HCT116 (cell line): ENCODE results near the gene TACC3. TPM values are rescaled to one million over a fixed set of nuclear protein-coding genes. Genes with fewer than 3 reads are reported as not detected.

ENCODE experiments used
- ATAC-seq: fragments of 200-7000 bp; cut with Tn5 transposase; 2 replicates; pipeline ENCODE4 v1.9.1; 2020; ENCODE audit warnings: mild to moderate bottlenecking, moderate library complexity
- BruUV-seq: library from RNA; stranded (reverse); fragments of 400-500 nt; replicated peaks from 2 replicates; lab custom pipeline; 2021; lab: Mats Ljungman, UMichigan
- CTCF ChIA-PET: fragments of 300-600 bp; sonication (Branson Sonifier 250); formaldehyde crosslinking; loops from one replicate; lab custom pipeline; 2021; ENCODE audit warnings: antibody characterized with exemption; lab: Charles Lee
- POLR2A ChIA-PET: fragments of 300-600, 350-600 bp; sonication (Branson Sonifier 250); formaldehyde crosslinking; loops from one replicate; lab custom pipeline; 2021; ENCODE audit warnings: antibody characterized with exemption; lab: Charles Lee
- RAD21 ChIA-PET, 2 experiments: fragments of 300-600 bp; sonication (Branson Sonifier 250); formaldehyde crosslinking; loops; one replicate each; lab custom pipeline; 2023; ENCODE audit warnings: low total read pairs in 2 of 2; ENCODE audit not compliant: uncharacterized antibody in 2 of 2, unreplicated experiment in 2 of 2, low non-redundant PET in 1 of 2; lab: Charles Lee
- DNase-seq: peaks from one replicate; pipeline ENCODE4 v3.0.0-alpha.2; 2010; ENCODE audit warnings: low read depth, low spot score
- H2AFZ ChIP-seq: fragments of 200-600 bp; shearing (Covaris generic), sonication (generic); 2 replicates; pipeline ENCODE4 v1.6.1; 2017; ENCODE audit warnings: low read depth, mixed run types, mixed read lengths, antibody characterized with exemption, low read length; ENCODE audit not compliant: poor library complexity, severe bottlenecking
- H3K27ac ChIP-seq: 2 replicates; pipeline ENCODE4 v1.5.1; 2012; ENCODE audit warnings: low read depth, low read length
- H3K27me3 ChIP-seq: fragments of 200-600 bp; sonication (generic); 2 replicates; pipeline ENCODE4 v1.6.1; 2016; ENCODE audit warnings: mixed run types, low read length, mixed read lengths; ENCODE audit not compliant: insufficient read depth
- H3K36me3 ChIP-seq, 2 experiments: fragments of 200-500 bp in 1 of 2; fragments of 200-600 bp in 1 of 2; sonication (Bioruptor generic) in 1 of 2; sonication (generic) in 1 of 2; 2 replicates each; pipeline versions ENCODE4 v1.5.1 to v1.6.1; 2014 to 2016; ENCODE audit warnings: low read length in 2 of 2, inconsistent platforms in 1 of 2, mixed read lengths in 1 of 2, mixed run types in 1 of 2; ENCODE audit not compliant: insufficient read depth in 2 of 2, control insufficient read depth in 1 of 2
- H3K4me1 ChIP-seq, 2 experiments: fragments of 200-600 bp in 1 of 2; sonication (generic) in 1 of 2; 2 replicates each; pipeline versions ENCODE4 v1.5.1 to v1.6.1; 2012 to 2017; ENCODE audit warnings: low read length in 2 of 2, inconsistent platforms in 1 of 2, mild to moderate bottlenecking in 1 of 2, mixed read lengths in 1 of 2, mixed run types in 1 of 2, moderate library complexity in 1 of 2; ENCODE audit not compliant: insufficient read depth in 2 of 2, control insufficient read depth in 1 of 2
- H3K4me2 ChIP-seq: fragments of 200-600 bp; sonication (generic); 2 replicates; pipeline ENCODE4 v1.6.1; 2017; ENCODE audit warnings: mixed run types, low read length, mixed read lengths
- H3K4me3 ChIP-seq, 2 experiments: fragments of 200-600 bp in 1 of 2; sonication (generic) in 1 of 2; replicated peaks in 1 of 2; 2 replicates each; pipeline ENCODE4 v1.5.1; 2011 to 2016; ENCODE audit warnings: low read length in 2 of 2, control low read depth in 1 of 2, low read depth in 1 of 2, mild to moderate bottlenecking in 1 of 2, mixed read lengths in 1 of 2, mixed run types in 1 of 2
- H3K79me2 ChIP-seq: fragments of 200-600 bp; sonication (generic); 2 replicates; pipeline ENCODE4 v1.6.1; 2017; ENCODE audit warnings: mild to moderate bottlenecking, mixed run types, low read length, moderate library complexity, mixed read lengths; ENCODE audit not compliant: insufficient read depth
- H3K9ac ChIP-seq: fragments of 200-600 bp; sonication (generic); 2 replicates; pipeline ENCODE4 v1.6.1; 2016; ENCODE audit warnings: low read length, mixed read lengths
- H3K9me2 ChIP-seq: fragments of 200-600 bp; sonication (generic), shearing (Covaris generic); 2 replicates; pipeline ENCODE4 v1.6.1; 2017; ENCODE audit warnings: mixed run types, mild to moderate bottlenecking, moderate library complexity; ENCODE audit not compliant: insufficient read depth
- H3K9me3 ChIP-seq, 2 experiments: fragments of 200-500 bp in 1 of 2; fragments of 200-600 bp in 1 of 2; sonication (Bioruptor generic) in 1 of 2; sonication (generic) in 1 of 2; 2 replicates each; pipeline ENCODE4 v1.6.1; 2014 to 2017; ENCODE audit warnings: low read length in 2 of 2, mixed read lengths in 2 of 2, inconsistent platforms in 1 of 2, low read depth in 1 of 2, mild to moderate bottlenecking in 1 of 2, mixed run types in 1 of 2, moderate library complexity in 1 of 2; ENCODE audit not compliant: control insufficient read depth in 1 of 2, insufficient read depth in 1 of 2
- H4K20me1 ChIP-seq: fragments of 200-600 bp; sonication (generic), shearing (Covaris generic); 2 replicates; pipeline ENCODE4 v1.6.1; 2017; ENCODE audit warnings: mixed run types, mild to moderate bottlenecking, moderate library complexity; ENCODE audit not compliant: insufficient read depth
- ATF3 ChIP-seq: IDR thresholded peaks from 2 replicates; pipeline ENCODE4 v1.6.1; 2012
- CBX3 ChIP-seq: IDR thresholded peaks from 2 replicates; pipeline ENCODE4 v1.6.1; 2012; ENCODE audit warnings: low read depth
- CEBPB ChIP-seq: IDR thresholded peaks from 2 replicates; pipeline ENCODE4 v1.6.1; 2012; ENCODE audit warnings: low read depth
- EGR1 ChIP-seq: IDR thresholded peaks from 2 replicates; pipeline ENCODE4 v1.6.1; 2012; ENCODE audit warnings: low read depth
- ELF1 ChIP-seq: IDR thresholded peaks from 2 replicates; pipeline ENCODE4 v1.6.1; 2012; ENCODE audit warnings: low read depth, borderline replicate concordance
- EZH2 ChIP-seq: fragments of 200-600 bp; sonication (generic); IDR thresholded peaks from 2 replicates; pipeline ENCODE4 v1.6.1; 2017; ENCODE audit warnings: antibody characterized with exemption, mixed run types
- EZH2phosphoT487 ChIP-seq: fragments of 200-600 bp; IDR thresholded peaks from 2 replicates; pipeline ENCODE4 v1.6.1; 2018; ENCODE audit warnings: antibody characterized with exemption, borderline replicate concordance
- FOSL1 ChIP-seq: IDR thresholded peaks from 2 replicates; pipeline ENCODE4 v1.6.1; 2012; ENCODE audit warnings: low read depth
- JUND ChIP-seq: IDR thresholded peaks from 2 replicates; pipeline ENCODE4 v1.6.1; 2012
- MAX ChIP-seq: IDR thresholded peaks from 2 replicates; pipeline ENCODE4 v1.6.1; 2012
- POLR2A ChIP-seq: IDR thresholded peaks from 2 replicates; pipeline ENCODE4 v1.7.0; 2011; ENCODE audit warnings: borderline replicate concordance; ENCODE audit not compliant: insufficient read depth, insufficient read length; ENCODE audit errors: extremely low read depth
- POLR2AphosphoS5 ChIP-seq: IDR thresholded peaks from 2 replicates; pipeline ENCODE4 v1.6.1; 2011; ENCODE audit warnings: mild to moderate bottlenecking, low read depth, low read length, moderate library complexity
- RAD21 ChIP-seq: IDR thresholded peaks from 2 replicates; pipeline ENCODE4 v1.6.1; 2012; ENCODE audit warnings: low read depth, mild to moderate bottlenecking
- REST ChIP-seq: IDR thresholded peaks from 2 replicates; pipeline ENCODE4 v1.6.1; 2012; ENCODE audit warnings: low read depth
- SIN3A ChIP-seq: IDR thresholded peaks from 2 replicates; pipeline ENCODE4 v1.6.1; 2012; ENCODE audit warnings: low read depth
- SRF ChIP-seq: IDR thresholded peaks from 2 replicates; pipeline ENCODE4 v1.6.1; 2012; ENCODE audit warnings: low read depth
- ZBTB33 ChIP-seq: IDR thresholded peaks from 2 replicates; pipeline ENCODE4 v1.6.1; 2011; ENCODE audit warnings: mild to moderate bottlenecking, low read length, moderate library complexity; ENCODE audit not compliant: insufficient replicate concordance; ENCODE audit errors: extremely low read depth
- ZFX ChIP-seq: fragments of 450-650 bp; IDR thresholded peaks from 2 replicates; pipeline ENCODE4 v1.6.1; 2017
- ZNF274 ChIP-seq: fragments of 200-500 bp; sonication (Bioruptor generic); IDR thresholded peaks from 2 replicates; pipeline ENCODE4 v1.6.1; 2014; ENCODE audit warnings: mild to moderate bottlenecking, low read depth, low read length, inconsistent platforms
- intact Hi-C: fragments of 100-400 bp; cut with micrococcal nuclease; formaldehyde crosslinking; loops from 2 replicates; pipeline ENCODE4 v1.10.0; 2022
- total RNA-seq: library from RNA; stranded (reverse); gene quantifications from one replicate; pipeline ENCODE4 v1.2.1, GENCODE V29; 2021; ENCODE audit not compliant: unreplicated experiment
- TF ChIP-seq, protein P1 (sequence below), 3 experiments: fragments of 200-600 bp in 1 of 3; sonication (generic) in 1 of 3; IDR thresholded peaks in 2 of 3; conservative IDR thresholded peaks in 1 of 3; 2 replicates each; pipeline ENCODE4 v1.5.1; 2012 to 2017; ENCODE audit warnings: low read depth in 2 of 3, low read length in 2 of 3, antibody characterized with exemption in 1 of 3, borderline replicate concordance in 1 of 3, control low read depth in 1 of 3, mild to moderate bottlenecking in 1 of 3, mixed read lengths in 1 of 3, mixed run types in 1 of 3, moderate library complexity in 1 of 3; ENCODE audit not compliant: insufficient read depth in 1 of 3

TACC3 gene
- total RNA-seq, 1 experiment from 2014 or later: 106 TPM

DNA sequence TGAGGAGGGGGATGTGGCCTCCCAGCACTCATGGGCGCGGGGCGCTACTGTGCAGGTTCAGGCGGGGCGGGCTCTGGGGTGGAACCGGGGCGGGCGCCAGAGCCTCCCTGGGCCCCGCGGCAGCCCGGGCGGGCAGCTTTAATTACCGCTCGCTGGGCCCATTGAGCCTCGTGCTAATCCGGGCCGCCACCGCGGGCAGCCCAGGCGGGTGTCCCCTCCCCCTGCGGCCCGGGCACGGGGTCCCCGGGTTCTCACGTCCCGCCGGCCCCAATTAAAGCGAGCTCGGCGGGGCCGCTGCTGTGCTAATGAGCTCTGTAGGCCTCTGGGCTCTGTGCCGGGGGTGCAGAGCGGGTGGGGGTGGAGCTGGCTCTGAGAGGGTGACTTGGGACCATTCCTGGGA, 48.9 kb downstream of the TACC3 start:
- H3K9me2 ChIP-seq: no peaks in the 10 kb centered on the region
- TF ChIP-seq RAD21: no peak
- no peak for TF ChIP-seq EZH2phosphoT487
- no peak for TF ChIP-seq EZH2
- TF ChIP-seq POLR2A: no peak
- no peak for TF ChIP-seq CEBPB
- TF ChIP-seq SRF: no peak
- no peak for TF ChIP-seq MAX
- TF ChIP-seq, protein P1, sequence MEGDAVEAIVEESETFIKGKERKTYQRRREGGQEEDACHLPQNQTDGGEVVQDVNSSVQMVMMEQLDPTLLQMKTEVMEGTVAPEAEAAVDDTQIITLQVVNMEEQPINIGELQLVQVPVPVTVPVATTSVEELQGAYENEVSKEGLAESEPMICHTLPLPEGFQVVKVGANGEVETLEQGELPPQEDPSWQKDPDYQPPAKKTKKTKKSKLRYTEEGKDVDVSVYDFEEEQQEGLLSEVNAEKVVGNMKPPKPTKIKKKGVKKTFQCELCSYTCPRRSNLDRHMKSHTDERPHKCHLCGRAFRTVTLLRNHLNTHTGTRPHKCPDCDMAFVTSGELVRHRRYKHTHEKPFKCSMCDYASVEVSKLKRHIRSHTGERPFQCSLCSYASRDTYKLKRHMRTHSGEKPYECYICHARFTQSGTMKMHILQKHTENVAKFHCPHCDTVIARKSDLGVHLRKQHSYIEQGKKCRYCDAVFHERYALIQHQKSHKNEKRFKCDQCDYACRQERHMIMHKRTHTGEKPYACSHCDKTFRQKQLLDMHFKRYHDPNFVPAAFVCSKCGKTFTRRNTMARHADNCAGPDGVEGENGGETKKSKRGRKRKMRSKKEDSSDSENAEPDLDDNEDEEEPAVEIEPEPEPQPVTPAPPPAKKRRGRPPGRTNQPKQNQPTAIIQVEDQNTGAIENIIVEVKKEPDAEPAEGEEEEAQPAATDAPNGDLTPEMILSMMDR (IDR thresholded peaks at IDR 0.05 in 2 of 3, conservative IDR thresholded peaks at IDR 0.05 in 1 of 3; ENCODE audit: borderline replicate concordance in 1 of 3, insufficient read depth in 1 of 3, low read depth in 2 of 3, low read length in 2 of 3): no peak
- TF ChIP-seq CBX3: no peak
- TF ChIP-seq FOSL1: no peak
- TF ChIP-seq EGR1: no peak
- TF ChIP-seq ZBTB33: no peak
- no peak for TF ChIP-seq ATF3
- no peak for TF ChIP-seq REST
- no peak for TF ChIP-seq ZNF274
- TF ChIP-seq POLR2AphosphoS5: no peak
- no peak for TF ChIP-seq ELF1
- no peak for TF ChIP-seq SIN3A
- no peak for TF ChIP-seq ZFX
- no peak for TF ChIP-seq JUND
- no peaks in the 10 kb centered on the region for H3K9me3 ChIP-seq
- H3K36me3 ChIP-seq: no peaks in the 10 kb centered on the region
- ChIA-PET POLR2A (no interaction called here), RAD21 (no interaction called here), CTCF (no interaction called here)
- no peak overlapping the region for H3K9ac ChIP-seq
- no peak overlapping the region for H3K4me2 ChIP-seq
- no peaks in the 10 kb centered on the region for H3K79me2 ChIP-seq
- no peaks in the 10 kb centered on the region for H4K20me1 ChIP-seq
- H3K27ac ChIP-seq: no peak overlapping the region
- intact Hi-C loops: no loop called here
- H3K27me3 ChIP-seq: no peaks in the 10 kb centered on the region
- peaks cover 25 to 27% of the 10 kb centered on the region in 2 experiments for H3K4me1 ChIP-seq
- no peak for ATAC-seq
- no peak for DNase-seq
- no peak overlapping the region for H3K4me3 ChIP-seq
- no TSS peak for BruUV-seq
- no peak overlapping the region for H2AFZ ChIP-seq
